GM19452 (cell line): ENCODE measurements around the gene GRB14.
"Not testable (repeated sequence)": the region's sequence is repeated elsewhere in the genome, so short reads cannot be mapped to it uniquely, and the experiment has no call there.

ENCODE experiments used
- ATAC-seq: cut with Tn5 transposase; IDR thresholded peaks from one replicate; pipeline ENCODE4 v1.9.1; 2021; ENCODE audit not compliant: unreplicated experiment

The GRB14 gene

DNA sequence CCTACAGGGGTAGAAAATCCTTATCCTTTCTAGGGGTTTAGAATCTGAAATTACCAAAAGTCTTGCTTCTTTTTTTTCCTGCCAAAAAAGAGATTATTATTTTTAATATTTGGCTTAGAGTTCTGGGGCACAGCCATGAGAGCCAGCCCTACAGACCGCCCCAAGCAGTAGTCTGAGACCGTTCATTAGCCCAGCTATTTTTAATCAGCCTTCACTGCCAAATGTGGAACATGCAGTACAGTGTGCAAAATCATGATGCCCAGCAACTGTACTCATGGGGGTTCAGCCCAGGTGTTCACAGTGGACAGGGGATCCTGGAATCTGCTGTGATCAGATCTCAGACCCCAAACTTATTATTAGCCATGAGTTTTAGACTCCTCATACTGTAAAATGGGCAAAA, 60.4 kb downstream of the GRB14 start:
- ATAC-seq, result no peak

DNA sequence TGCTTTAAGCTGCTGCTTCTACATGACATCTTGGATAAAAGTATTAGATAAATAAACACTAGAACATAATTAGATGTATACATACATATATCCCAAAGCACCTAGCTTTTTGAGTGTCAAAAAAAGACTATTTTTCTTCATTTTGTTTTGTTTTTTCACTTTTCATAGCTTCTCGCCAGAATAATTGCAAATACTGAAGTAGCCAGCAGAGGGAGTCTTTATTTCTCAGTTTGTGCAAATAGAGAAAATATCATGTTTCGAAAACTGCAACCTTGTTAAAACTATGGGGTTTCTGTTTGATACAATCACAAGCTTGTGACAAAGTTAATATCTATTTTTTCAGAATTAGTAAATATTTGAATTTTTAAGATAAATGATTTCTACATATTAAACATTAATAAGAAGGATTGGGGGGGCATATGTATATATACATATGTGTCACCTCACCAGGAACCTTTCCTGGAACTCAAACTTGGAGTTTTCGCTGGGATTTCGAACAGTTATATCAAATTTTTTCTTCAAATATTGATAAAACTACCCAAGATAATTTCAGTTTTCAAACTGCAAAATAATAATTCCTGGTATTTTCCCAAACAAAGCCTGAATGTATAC, 61.0 kb downstream of the GRB14 start:
- ATAC-seq, result peak; percentile 49

DNA sequence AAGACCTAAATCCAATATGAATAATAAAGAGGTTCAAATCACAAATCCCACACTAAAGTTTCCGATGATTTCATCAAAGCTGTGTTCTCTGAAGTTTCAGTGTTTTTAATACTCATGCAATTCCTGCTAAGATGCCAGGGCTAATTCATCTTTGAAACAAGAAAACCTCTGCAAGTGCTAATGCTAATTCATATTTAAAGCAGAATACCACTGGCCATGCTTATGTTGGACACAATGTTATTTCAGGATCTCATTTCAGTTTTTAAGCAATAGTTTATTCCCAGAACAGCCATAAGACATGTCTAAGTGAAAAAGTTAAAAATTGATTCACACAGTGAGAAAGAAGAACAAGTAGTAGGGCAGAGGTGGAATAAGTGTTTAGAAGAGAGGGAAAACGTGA, 62.8 kb downstream of the GRB14 start:
- no peak for ATAC-seq

DNA sequence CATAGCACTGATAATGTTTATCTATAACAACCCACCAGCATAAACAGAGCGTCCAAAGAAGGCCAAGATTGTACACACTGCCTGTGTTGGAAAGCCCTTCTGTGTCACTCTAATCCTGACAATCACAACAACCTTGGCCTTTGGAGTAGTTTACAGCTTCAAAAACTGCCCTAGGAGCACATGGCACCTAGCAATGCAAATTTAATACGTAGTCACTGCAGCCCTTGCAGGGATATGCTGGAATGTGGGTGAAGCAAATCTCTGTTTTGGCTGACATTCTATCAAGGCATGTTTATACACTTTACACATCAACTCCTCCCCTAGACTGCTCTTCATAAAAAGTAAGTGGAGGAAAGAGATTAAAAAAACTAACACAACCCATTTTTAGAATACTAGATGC, 66.8 kb downstream of the GRB14 start:
- ATAC-seq, result no peak

DNA sequence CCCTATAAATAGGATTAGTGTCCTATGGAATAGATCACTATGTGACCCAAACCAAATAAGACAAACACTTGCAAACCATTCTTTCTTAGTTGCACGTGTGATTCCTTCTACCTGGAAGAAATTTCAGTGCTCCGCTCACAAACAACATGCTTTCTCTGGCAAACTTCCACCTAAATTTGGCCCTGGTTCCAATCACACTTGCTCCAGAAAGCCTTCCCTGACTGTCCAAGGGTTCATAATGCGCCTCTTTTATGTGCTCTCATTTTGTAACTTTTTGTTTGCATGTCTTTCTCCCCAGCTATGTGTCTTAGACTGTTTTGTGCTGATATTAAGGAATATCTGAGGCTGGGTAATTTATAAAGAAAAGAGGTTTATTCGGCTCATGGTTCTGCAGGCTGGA, 69.8 kb downstream of the GRB14 start:
- ATAC-seq, result no peak

DNA sequence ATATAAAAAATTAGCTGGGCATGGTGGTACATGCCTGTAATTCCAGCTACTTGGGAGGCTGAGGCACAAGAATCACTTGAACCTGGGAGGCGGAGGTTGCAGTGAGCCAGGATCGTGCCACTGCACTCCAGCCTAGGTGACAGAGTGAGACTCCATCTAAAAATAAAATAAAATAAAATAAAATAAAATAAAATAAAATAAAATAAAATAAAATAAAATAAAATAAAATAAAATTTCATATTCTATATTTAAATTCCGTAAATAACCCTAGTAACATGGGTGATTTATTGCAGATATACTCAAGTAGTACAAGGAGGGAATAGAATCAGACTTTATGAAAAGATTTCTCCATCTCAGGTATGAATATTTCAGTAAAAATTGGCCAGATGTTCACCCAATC, 71.6 kb downstream of the GRB14 start:
- ATAC-seq, result not testable (repeated sequence)

DNA sequence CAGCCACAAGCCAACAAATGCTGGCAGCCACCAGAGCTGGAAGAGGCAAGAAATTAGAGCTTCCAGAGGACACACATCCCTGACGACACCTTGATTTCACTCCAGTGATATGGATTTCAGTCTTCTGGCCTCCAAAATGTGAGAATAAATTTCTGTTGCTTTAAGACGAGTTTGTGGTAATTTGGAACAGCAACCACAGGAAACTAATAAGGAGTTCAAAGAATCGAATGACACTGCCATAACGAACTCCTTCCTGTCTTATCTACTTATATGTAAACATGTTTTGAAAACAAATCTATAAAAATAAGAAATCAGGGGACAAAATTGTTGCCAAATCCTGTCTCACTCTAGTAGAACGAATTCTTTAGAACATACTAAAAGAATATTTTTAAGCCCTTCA, 75.8 kb downstream of the GRB14 start:
- ATAC-seq, result no peak

DNA sequence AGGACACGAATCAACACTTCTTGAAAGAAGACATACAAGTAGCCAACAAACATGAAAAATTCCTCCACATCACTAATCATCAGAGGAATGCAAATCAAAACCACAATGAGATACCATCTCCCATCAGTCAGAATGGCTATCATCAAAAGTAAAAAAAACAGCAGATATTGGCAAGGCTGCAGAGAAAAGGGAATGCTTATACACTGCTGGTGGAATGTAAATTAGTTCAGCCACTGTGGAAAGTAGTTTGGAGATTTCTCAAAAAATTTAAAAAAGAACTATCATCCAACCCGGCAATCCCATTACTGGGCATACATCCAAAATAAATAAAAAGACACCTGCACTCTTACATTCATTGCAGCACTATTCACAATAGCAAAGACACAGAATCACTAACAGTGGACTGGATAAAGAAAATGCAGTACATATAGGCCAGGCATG, 78.7 kb downstream of the GRB14 start:
- ATAC-seq, result no peak

DNA sequence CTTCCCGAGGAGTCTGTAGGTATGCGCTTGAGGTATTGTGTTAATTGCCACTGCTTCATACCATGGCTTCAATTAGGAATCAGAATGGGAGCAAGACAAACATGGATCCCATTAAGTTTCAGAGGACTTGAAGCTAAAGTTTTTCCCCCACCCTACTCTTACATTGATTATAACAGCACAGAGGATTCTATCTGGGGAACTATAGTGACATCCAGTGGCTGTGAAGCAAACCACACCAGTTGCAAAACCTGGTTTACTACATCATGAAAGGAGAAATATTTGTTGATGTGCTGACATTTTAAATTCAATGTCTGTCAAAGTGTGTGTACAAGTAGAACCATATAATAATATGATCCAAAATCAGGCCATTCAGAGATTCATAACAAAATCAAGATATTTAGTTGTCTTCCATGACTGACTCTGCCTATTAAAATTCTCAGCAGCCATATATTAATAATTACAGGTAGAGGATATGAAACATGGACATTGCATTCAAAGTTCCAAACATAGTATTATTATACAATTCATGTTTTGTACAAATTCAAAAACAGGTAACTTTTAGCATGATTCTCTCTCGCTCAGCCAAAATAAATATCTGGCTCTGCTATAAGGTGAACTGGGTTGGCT, 82.9 kb downstream of the GRB14 start:
- ATAC-seq, result peak; percentile 73

DNA sequence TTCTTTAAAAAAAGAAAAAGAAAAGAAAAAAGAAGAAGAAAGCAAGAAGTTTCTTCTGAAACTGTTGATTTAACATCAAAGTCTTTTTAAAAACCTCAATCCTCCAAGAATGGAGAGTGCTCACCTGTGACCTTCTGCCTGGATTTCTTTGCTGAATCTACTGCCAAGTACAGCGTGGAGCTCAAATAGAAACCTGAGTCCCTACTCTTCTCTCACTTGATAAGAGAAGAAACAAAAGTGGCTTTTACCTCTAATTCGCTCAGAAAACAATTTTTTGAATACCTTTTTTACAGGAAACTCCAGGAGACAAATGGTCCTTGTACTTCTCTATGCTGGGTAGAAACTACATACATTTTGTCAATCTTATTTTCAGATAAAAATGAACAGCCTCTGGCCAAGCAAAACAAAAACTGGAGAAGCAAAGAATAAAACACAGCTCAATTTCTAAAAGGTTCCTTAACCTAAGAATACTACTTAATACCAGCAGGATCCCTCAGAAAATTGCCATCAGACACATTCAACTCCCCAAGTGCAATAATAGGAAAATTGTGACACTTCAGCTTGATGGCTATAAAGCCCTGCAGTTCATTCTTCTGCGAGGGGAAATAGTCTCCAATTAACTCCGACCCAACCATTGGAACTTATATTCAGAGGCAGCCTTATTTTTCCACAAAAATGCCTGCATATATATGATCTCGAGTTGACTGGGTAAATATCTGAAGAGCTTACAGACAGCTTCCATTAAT, 85.8 kb downstream of the GRB14 start:
- ATAC-seq, result no peak

DNA sequence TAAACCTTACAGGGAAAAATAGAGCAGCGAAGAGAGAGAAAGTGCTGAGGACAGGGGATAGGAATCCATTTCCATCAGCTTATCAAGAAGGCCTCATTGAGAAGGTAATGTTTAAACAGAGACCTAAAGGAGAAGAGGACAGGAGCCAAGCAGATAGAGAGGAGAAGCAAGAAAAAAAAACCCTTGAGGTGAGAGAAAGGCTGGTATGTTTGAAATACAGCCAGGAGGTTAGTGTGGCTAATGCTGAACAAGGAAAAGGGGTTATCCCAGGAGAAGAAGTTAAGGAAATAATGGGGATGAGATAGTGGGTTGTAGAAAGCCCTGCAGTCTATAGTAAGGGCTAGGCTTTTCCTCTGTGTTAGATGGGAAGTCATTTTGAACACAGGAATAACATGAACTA, 90.8 kb downstream of the GRB14 start:
- no peak for ATAC-seq

DNA sequence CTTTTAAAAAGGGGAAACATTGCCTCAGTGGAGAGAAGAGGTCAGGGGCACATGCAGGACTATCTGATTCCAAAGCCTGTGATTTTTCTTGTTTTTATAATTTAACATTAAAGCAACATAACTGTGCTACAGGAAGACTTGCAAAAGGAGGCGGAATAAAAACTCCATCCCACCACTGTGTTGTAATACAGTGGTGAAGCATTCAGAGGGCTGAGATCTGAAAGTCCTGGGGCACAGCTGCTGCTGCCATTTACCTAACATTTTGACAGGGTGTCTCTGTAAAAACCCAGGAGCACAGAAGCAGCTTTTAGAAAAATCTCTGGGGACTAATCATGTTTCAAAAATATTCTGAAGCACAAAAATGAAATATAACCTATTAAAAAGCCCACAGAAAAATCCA, 97.6 kb downstream of the GRB14 start:
- no peak for ATAC-seq

DNA sequence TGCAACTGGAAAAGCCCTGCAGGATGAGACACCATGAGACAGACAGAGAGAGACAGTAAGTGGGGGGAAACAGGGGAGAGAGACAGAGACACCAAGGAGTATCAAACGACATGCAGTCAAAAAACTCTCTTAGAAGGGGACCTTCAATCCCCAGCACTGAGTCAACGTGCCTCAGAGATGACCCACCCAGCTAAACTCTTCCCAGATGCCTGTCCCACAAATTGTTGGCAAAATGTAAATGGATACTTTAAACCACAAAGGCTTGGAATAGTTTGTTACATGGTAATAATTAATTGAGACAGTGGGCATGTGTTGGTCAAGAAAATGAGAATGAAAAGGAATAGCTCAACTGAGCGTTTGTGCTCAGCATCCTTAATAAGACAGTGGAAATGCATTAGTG, 98.3 kb downstream of the GRB14 start:
- no peak for ATAC-seq

DNA sequence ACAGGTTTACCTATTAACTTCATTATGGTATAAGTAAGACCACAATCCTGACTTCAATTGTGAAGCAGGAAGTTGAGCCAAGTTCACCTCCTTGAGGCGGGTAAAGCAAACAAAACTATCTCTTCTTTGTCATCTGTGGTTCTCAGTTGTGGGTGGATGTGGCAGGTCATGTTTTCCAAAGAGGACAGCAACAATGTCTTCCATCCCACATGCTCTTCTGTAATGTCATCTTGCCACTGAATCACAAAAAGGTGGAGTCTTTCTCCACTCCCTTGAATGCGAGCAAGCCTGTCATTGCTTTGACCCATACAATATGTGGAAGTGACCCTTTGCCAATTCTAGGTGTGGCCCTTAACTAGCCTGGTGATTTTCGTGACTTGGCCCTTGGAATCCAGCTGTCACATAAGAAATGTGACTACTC, 98.7 kb downstream of the GRB14 start:
- no peak for ATAC-seq

DNA sequence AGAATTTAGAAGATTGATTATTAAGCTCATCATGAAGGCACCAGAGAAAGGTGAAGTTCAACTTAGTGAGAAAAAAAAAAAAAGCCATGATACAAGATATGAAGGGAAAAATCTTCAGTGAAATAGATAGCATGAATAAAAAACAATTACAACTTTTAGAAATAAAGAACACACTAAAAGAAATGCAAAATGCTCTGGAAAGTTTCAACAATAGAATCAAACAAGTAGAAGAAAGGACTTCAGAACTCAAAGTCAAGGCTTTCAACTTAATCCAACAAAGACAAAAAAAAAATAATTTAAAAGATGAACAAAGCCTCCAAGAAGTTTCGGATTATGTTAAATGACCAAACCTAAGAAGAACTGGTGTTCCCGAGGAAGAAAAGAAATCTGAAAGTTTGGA, 105.5 kb downstream of the GRB14 start:
- ATAC-seq, result no peak

DNA sequence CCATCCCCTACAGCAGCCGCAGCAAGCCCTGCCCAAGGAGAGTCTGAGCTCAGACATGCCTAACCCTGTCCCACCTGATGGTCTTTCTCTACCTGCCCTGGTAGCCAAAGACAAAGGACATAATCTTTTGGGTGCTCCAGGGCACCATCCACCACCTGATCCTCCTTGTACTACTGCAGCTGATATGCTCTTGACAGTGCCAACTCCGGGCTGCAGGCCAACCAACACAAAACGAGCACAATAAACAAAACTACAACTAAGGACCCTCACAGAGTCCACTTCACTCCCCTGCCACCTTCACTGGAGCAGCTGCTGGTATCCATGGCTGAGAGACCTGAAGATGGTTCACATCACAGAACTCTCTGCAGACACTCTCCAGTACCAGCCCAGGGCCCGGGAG, 106.3 kb downstream of the GRB14 start:
- ATAC-seq, result no peak

DNA sequence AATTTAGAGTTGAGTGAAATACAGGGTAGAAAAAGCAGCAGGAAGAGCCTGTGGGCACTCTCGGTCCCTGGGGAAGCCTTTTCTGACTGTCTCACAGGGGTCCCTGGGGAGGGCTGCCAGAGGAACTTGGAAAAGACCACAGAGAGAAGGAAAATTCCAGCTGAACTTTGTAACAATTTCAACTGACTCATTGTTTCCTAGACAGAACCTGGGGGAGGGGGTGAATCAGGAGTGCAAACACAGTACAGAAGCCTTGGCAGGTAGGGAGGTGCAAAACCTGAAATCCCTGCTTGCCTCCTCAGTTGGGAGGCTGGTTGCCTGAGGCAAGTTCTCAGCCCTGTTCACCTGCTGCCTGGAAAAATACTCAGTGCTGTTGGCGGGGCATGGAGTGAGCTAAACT, 106.8 kb downstream of the GRB14 start:
- no peak for ATAC-seq

DNA sequence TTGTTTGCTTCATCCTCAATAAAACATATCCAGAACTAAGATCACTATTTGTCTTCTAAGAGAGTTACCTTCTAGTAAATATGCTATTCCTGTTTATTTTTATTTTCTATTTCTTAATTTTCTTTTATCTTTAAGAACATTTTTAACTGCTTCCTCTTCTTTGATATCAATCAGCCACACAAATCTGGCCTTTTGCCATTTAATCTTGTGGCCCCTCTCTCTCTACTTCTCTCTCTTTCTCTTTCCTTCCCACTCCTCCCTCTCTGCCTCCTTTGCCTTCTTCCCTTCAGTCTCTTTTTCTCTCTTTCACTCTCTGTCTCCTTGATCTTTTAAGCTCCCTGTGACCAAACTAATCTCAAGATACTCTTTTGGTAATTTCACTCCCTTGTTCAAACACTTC, 108.4 kb downstream of the GRB14 start:
- no peak for ATAC-seq

DNA sequence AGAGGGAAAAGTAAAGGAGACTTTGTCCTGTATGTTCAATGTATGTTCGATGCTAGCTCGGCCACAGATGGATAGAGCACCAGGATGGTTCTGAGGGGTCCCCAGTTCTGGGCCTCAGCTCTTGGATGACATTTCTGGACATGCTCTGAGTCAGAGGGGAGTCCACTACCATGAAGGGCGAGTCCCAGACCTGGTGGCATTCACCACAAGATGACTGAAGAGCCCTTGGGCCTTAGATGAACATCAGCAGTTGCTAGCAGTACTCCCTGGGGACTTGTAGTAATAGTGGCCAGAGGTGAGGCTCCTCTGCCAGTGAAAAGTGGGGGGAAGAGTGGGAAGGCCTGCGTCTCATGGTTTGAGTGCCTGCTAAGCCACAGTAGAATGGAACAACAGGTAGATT, 109.5 kb downstream of the GRB14 start:
- no peak for ATAC-seq

DNA sequence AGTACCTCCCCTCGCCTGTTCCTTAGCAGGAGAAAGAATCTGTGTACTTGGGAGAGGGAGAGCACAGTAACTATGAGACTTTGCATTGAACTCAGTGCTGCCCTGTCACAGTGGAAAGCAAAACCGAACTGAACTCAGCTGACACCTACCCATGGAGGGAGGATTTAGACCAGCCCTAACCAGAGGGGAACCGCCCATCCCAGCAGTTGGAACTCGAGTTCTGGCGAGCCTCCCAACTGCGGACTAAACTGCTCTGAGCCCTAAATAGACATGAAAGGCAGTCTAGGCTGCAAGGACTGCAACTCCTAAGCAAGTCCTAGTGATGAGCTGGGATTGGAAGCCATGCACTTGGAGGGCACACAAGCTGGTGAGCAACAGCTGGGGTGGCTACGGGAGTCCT, 110.4 kb downstream of the GRB14 start:
- no peak for ATAC-seq

DNA sequence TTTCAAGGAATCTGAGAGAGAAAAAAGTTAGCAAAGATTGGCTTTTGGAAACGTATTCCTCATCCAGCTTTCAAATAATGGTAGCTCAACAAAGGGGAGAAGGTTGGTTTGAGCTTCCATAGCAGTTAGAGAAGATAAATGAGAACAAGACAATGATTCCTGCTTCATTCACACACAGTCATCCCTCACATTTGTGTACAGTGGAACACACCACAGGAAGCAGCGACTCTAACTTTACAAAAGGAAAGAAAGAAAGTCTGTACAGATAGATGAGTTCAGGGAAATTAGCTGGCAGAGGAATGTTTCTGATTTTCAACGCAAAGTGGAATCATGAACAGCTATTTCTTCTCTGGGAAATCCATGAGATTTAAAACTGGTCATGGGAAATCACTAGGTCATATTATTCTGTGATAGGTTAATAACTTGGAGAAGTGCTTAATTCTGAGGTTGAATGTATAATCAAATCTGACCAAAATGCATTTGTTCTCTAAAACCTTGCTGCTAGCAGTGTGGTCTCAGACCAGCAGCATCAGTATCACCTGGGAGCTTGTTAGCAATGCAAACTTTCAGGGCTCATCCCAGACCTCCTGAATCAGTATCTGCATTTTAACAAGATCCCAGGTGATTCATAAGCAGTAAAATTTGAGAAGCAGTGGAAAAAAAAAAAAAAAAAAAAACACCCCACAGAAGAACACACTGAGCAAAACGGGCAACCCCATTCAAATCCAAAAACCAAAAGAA, 112.0 kb downstream of the GRB14 start:
- ATAC-seq, result no peak

DNA sequence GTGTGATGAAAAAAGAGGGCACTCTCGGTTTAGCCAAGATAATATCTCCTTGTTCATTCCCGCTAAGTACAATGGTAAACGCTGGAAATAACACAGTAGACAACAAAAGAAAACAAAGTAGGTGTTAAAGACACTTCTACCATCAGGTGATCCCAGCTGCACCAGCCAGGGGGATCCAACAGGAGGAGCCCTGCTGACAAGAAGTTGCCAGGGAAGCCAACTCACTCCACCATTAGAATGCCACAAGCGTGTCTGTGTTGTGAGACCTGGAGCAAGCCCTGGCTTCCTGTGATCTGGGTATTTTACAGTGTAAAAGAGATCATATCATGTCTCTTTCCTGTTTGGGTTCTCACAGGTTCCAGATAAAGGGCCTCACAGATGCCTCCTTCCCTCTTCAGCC, 117.0 kb downstream of the GRB14 start:
- no peak for ATAC-seq
